GM03348 (cell line): ENCODE data around the gene AGPAT4.

Experiments used
- DNase-seq: peaks from one replicate; pipeline ENCODE4 v3.0.0; 2012; ENCODE audit warnings: low spot score

The AGPAT4 gene

GRCh38 chr6:161284653-161285052, 10.8 kb upstream of the AGPAT4 start:
- no peak for DNase-seq

- no peak for DNase-seq
These were observed 7.2 kb upstream of the AGPAT4 start for GRCh38 chr6:161281092-161281491.

- no peak for DNase-seq
These were observed 6.0 kb upstream of the AGPAT4 start for GRCh38 chr6:161279677-161280415.

GRCh38 chr6:161276605-161277155, 2.8 kb upstream of the AGPAT4 start:
- no peak for DNase-seq

GRCh38 chr6:161274898-161275297, 1.0 kb upstream of the AGPAT4 start:
- no peak for DNase-seq

- DNase-seq: no peak
These were observed 612 bp upstream of the AGPAT4 start for GRCh38 chr6:161274488-161274858.

GRCh38 chr6:161273274-161273751, 548 bp downstream of the AGPAT4 start:
- DNase-seq: no peak

GRCh38 chr6:161272635-161273273, 1.1 kb downstream of the AGPAT4 start:
- no peak for DNase-seq

- no peak for DNase-seq
These were observed 2.4 kb downstream of the AGPAT4 start for GRCh38 chr6:161271343-161272030.

GRCh38 chr6:161270116-161270515, 3.7 kb downstream of the AGPAT4 start:
- DNase-seq: no peak

GRCh38 chr6:161269310-161269709, 4.6 kb downstream of the AGPAT4 start:
- DNase-seq: no peak

- no peak for DNase-seq
These were observed 5.2 kb downstream of the AGPAT4 start for GRCh38 chr6:161268531-161269210.

- no peak for DNase-seq
These were observed 7.2 kb downstream of the AGPAT4 start for GRCh38 chr6:161266513-161267230.

- no peak for DNase-seq
These were observed 7.9 kb downstream of the AGPAT4 start for GRCh38 chr6:161265975-161266374.

GRCh38 chr6:161265554-161265953, 8.3 kb downstream of the AGPAT4 start:
- no peak for DNase-seq

- DNase-seq: no peak
These were observed 9.7 kb downstream of the AGPAT4 start for GRCh38 chr6:161264181-161264580.

GRCh38 chr6:161261816-161262215, 12.0 kb downstream of the AGPAT4 start:
- DNase-seq: no peak

GRCh38 chr6:161261325-161261724, 12.5 kb downstream of the AGPAT4 start:
- no peak for DNase-seq

GRCh38 chr6:161259302-161259701, 14.6 kb downstream of the AGPAT4 start:
- no peak for DNase-seq

- peak; percentile 77 for DNase-seq
These were observed 15.9 kb downstream of the AGPAT4 start for GRCh38 chr6:161257793-161258457.

GRCh38 chr6:161256407-161256806, 17.5 kb downstream of the AGPAT4 start:
- no peak for DNase-seq
